GM21723 (cell line): Measurements from ENCODE around the gene ASIC4.

Experiments used
- ATAC-seq: cut with Tn5 transposase; IDR thresholded peaks from one replicate; pipeline ENCODE4 v1.9.1; 2021; ENCODE audit warnings: mild to moderate bottlenecking, moderate library complexity; ENCODE audit not compliant: unreplicated experiment

The ASIC4 gene

GRCh38 chr2:219531639-219532377 lies 17.5 kb downstream of the ASIC4 start:
- no peak for ATAC-seq

GRCh38 chr2:219532378-219532649 lies 18.0 kb downstream of the ASIC4 start:
- ATAC-seq = no peak

GRCh38 chr2:219533930-219534661 lies 19.8 kb downstream of the ASIC4 start:
- no peak for ATAC-seq

- no peak for ATAC-seq
These were observed 22.1 kb downstream of the ASIC4 start for GRCh38 chr2:219536425-219536824.

GRCh38 chr2:219536967-219537366 lies 22.7 kb downstream of the ASIC4 start:
- no peak for ATAC-seq

- no peak for ATAC-seq
These were observed 23.6 kb downstream of the ASIC4 start for GRCh38 chr2:219537657-219538488.

- no peak for ATAC-seq
These were observed 24.2 kb downstream of the ASIC4 start for GRCh38 chr2:219538504-219538951.

GRCh38 chr2:219538956-219539788 lies 24.9 kb downstream of the ASIC4 start:
- no peak for ATAC-seq

GRCh38 chr2:219539926-219540678 lies 25.8 kb downstream of the ASIC4 start:
- no peak for ATAC-seq

GRCh38 chr2:219540784-219541504 lies 26.7 kb downstream of the ASIC4 start:
- no peak for ATAC-seq

- peak; percentile 54 for ATAC-seq
These were observed 27.4 kb downstream of the ASIC4 start for GRCh38 chr2:219541611-219542180.

GRCh38 chr2:219542931-219543595 lies 28.8 kb downstream of the ASIC4 start:
- peak; percentile 40 for ATAC-seq

GRCh38 chr2:219543596-219544358 lies 29.5 kb downstream of the ASIC4 start, which contains the start of the genes CHPF and TMEM198:
TSS of gene CHPF (minus strand) at chr2:219543809. CDS start at chr2:219543538, 271 bp downstream.
TSS of gene TMEM198 (plus strand) at chr2:219544028. CDS start at chr2:219544728, 700 bp downstream.
- peak; percentile 76 for ATAC-seq

GRCh38 chr2:219544567-219544966 lies 30.3 kb downstream of the ASIC4 start:
- ATAC-seq = no peak

- ATAC-seq = no peak
These were observed 31.1 kb downstream of the ASIC4 start for GRCh38 chr2:219545295-219545942.

- no peak for ATAC-seq
These were observed 31.7 kb downstream of the ASIC4 start for GRCh38 chr2:219545943-219546352.

GRCh38 chr2:219547621-219548020 lies 33.3 kb downstream of the ASIC4 start:
- ATAC-seq = no peak
